ENCODE data around the gene PPP2R3C.

Gene PPP2R3C

GRCh38 chr14:35078082-35078481 lies 43.7 kb downstream of the PPP2R3C start:
- TF ChIP-seq, protein P1, sequence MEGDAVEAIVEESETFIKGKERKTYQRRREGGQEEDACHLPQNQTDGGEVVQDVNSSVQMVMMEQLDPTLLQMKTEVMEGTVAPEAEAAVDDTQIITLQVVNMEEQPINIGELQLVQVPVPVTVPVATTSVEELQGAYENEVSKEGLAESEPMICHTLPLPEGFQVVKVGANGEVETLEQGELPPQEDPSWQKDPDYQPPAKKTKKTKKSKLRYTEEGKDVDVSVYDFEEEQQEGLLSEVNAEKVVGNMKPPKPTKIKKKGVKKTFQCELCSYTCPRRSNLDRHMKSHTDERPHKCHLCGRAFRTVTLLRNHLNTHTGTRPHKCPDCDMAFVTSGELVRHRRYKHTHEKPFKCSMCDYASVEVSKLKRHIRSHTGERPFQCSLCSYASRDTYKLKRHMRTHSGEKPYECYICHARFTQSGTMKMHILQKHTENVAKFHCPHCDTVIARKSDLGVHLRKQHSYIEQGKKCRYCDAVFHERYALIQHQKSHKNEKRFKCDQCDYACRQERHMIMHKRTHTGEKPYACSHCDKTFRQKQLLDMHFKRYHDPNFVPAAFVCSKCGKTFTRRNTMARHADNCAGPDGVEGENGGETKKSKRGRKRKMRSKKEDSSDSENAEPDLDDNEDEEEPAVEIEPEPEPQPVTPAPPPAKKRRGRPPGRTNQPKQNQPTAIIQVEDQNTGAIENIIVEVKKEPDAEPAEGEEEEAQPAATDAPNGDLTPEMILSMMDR (IDR thresholded peaks at IDR 0.05; ENCODE audit: low read depth, low read length, poor library complexity, severe bottlenecking): no peak
- no peak for TF ChIP-seq EZH2phosphoT487 (IDR thresholded peaks at IDR 0.05; ENCODE audit: borderline replicate concordance, low read length)
- Histone ChIP-seq H3K9me2 (replicated peaks; ENCODE audit: control insufficient read depth, low read length) (no peaks in the 10 kb centered on the region), H3K4me2 (ENCODE audit: low read length) (no peak overlapping the region), H3K9me3 (ENCODE audit: control insufficient read depth, insufficient read depth, low read length) (no peaks in the 10 kb centered on the region), H4K20me1 (ENCODE audit: control insufficient read depth, insufficient read depth, low read depth, low read length) (no peaks in the 10 kb centered on the region), H3K4me3 (ENCODE audit: low read length) (no peak overlapping the region), H3K27ac (ENCODE audit: low read depth, low read length) (no peak overlapping the region), H3K79me2 (ENCODE audit: control insufficient read depth, low read length) (no peaks in the 10 kb centered on the region), H3F3A (ENCODE audit: control insufficient read depth, insufficient read depth) (peaks cover 3% of the 10 kb centered on the region; the same call in 1 of the 2 replicates), H3K27me3 (ENCODE audit: control insufficient read depth, low read length) (no peaks in the 10 kb centered on the region), H3K36me3 (ENCODE audit: control insufficient read depth, low read length) (no peaks in the 10 kb centered on the region; the same call in 1 of the 2 replicates), H3K4me1 (ENCODE audit: control insufficient read depth, low read length) (no peaks in the 10 kb centered on the region)

DNA sequence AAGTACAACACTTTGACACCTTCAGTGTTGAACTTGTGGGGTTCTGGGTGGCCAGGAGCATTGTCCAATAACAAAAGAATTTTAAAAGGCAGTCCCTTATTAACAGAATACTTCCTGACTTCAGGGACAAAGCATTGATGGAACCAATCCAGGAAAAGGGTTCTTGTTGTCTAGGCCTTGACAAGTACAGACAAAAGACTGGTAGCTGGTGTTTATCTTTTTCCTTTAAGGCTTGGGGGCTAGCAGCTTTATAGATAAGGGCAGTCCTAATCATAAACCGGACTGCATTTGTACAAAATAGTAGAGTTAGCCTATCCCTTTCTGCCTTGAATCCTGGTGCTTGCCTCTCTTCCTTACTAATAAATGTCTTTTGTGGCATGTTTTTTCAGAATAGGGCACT lies 48.3 kb downstream of the PPP2R3C start:
- no peaks in the 10 kb centered on the region for H4K20me1 ChIP-seq (ENCODE audit: control insufficient read depth, insufficient read depth, low read depth, low read length)
- H3K27me3 ChIP-seq (ENCODE audit: control insufficient read depth, low read length): no peaks in the 10 kb centered on the region
- H3K4me3 ChIP-seq (ENCODE audit: low read length): no peak overlapping the region
- H3K36me3 ChIP-seq (ENCODE audit: control insufficient read depth, low read length): no peaks in the 10 kb centered on the region
- H3K27ac ChIP-seq (ENCODE audit: low read depth, low read length): no peak overlapping the region
- H3K79me2 ChIP-seq (ENCODE audit: control insufficient read depth, low read length): no peaks in the 10 kb centered on the region
- H3K9me2 ChIP-seq (replicated peaks; ENCODE audit: control insufficient read depth, low read length): no peaks in the 10 kb centered on the region
- H3F3A ChIP-seq (ENCODE audit: control insufficient read depth, insufficient read depth): no peaks in the 10 kb centered on the region
- H3K9me3 ChIP-seq (ENCODE audit: control insufficient read depth, insufficient read depth, low read length): no peaks in the 10 kb centered on the region
- TF ChIP-seq EZH2phosphoT487 (IDR thresholded peaks at IDR 0.05; ENCODE audit: borderline replicate concordance, low read length): no peak
- TF ChIP-seq, protein P1 (IDR thresholded peaks at IDR 0.05; ENCODE audit: low read depth, low read length, poor library complexity, severe bottlenecking): no peak
- no peak overlapping the region for H3K4me2 ChIP-seq (ENCODE audit: low read length)
- peaks cover 13% of the 10 kb centered on the region for H3K4me1 ChIP-seq (ENCODE audit: control insufficient read depth, low read length)

GRCh38 chr14:35072226-35072625 lies 49.6 kb downstream of the PPP2R3C start:
- no peak for TF ChIP-seq EZH2phosphoT487 (IDR thresholded peaks at IDR 0.05; ENCODE audit: borderline replicate concordance, low read length)
- TF ChIP-seq, protein P1 (IDR thresholded peaks at IDR 0.05; ENCODE audit: low read depth, low read length, poor library complexity, severe bottlenecking): no peak
- H3K4me3 ChIP-seq (ENCODE audit: low read length): no peak overlapping the region
- H3K9me3 ChIP-seq (ENCODE audit: control insufficient read depth, insufficient read depth, low read length): no peaks in the 10 kb centered on the region
- H3K4me2 ChIP-seq (ENCODE audit: low read length): no peak overlapping the region
- H3K27me3 ChIP-seq (ENCODE audit: control insufficient read depth, low read length): no peaks in the 10 kb centered on the region
- H3K9me2 ChIP-seq (replicated peaks; ENCODE audit: control insufficient read depth, low read length): no peaks in the 10 kb centered on the region
- H3K36me3 ChIP-seq (ENCODE audit: control insufficient read depth, low read length): no peaks in the 10 kb centered on the region
- H3K27ac ChIP-seq (ENCODE audit: low read depth, low read length): no peak overlapping the region
- H4K20me1 ChIP-seq (ENCODE audit: control insufficient read depth, insufficient read depth, low read depth, low read length): no peaks in the 10 kb centered on the region
- no peaks in the 10 kb centered on the region for H3F3A ChIP-seq (ENCODE audit: control insufficient read depth, insufficient read depth)
- no peaks in the 10 kb centered on the region for H3K79me2 ChIP-seq (ENCODE audit: control insufficient read depth, low read length)
- peaks cover 18% of the 10 kb centered on the region for H3K4me1 ChIP-seq (ENCODE audit: control insufficient read depth, low read length)

All from DOHH2 (cell line).